ENCODE results near the gene PIK3R1. TPM values are rescaled to one million over a fixed set of nuclear protein-coding genes. Genes with fewer than 3 reads are reported as not detected.
"Not testable (repeated sequence)": the region's sequence is repeated elsewhere in the genome, so short reads cannot be mapped to it uniquely, and the experiment has no call there.

The PIK3R1 gene
- total RNA-seq, 6 experiments from 2014 or later: 36.3 to 173 (median 72.8) TPM

DNA sequence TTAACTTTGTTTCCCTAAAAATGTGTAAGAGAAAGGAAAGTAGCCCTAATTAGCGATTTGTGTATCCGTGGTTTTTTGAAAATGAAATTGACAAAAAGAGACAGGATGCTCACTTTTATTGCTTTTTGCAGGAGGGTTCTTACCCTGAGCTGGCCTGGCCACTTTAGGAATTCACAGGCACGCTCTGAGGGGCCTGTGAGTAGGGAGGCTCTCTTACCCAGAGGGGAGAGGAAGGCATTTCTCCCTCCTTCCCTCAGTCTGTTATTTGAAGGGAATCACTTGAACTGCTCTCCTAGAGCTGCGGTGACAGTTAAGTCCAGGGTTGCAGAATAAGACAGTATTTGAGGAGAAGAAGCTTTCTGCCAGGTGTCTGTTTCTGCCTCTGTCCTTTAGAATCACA is 16.7 kb downstream of the PIK3R1 start:
- TF ChIP-seq, protein P1, sequence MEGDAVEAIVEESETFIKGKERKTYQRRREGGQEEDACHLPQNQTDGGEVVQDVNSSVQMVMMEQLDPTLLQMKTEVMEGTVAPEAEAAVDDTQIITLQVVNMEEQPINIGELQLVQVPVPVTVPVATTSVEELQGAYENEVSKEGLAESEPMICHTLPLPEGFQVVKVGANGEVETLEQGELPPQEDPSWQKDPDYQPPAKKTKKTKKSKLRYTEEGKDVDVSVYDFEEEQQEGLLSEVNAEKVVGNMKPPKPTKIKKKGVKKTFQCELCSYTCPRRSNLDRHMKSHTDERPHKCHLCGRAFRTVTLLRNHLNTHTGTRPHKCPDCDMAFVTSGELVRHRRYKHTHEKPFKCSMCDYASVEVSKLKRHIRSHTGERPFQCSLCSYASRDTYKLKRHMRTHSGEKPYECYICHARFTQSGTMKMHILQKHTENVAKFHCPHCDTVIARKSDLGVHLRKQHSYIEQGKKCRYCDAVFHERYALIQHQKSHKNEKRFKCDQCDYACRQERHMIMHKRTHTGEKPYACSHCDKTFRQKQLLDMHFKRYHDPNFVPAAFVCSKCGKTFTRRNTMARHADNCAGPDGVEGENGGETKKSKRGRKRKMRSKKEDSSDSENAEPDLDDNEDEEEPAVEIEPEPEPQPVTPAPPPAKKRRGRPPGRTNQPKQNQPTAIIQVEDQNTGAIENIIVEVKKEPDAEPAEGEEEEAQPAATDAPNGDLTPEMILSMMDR (IDR thresholded peaks at IDR 0.05): no peak
- no peak for TF ChIP-seq POLR2A (IDR thresholded peaks at IDR 0.05)

DNA sequence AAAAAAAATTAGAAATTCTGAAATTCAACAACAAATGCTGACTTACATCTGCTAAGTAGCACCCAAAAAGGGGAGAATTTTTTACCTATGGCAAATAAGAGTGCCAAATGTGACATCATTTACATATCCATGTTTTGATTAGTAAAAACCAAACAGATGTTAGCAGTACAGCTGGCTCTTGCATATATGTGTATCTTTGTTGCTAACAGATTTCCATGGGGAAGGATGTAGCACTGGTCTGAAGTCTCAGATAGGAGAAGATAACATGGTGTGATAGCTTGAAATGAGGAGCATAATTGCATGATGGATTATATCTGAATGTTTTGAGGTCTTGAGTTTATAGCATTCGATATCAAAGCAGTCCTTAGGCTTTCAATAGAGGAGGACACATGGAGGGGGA is 17.5 kb downstream of the PIK3R1 start:
- H3K27me3 ChIP-seq: no peaks in the 10 kb centered on the region
- H3K9me3 ChIP-seq: no peaks in the 10 kb centered on the region
- 53% methylated on average over 1 of the region's 1 CpG for WGBS (ENCODE audit: insufficient coverage, low coverage, low lambda C conversion rate, missing lambda C conversion rate)
- intact Hi-C loops (cut with DNase I): no loop called here
- peaks cover 0 to 7% (median 1%) of the 10 kb centered on the region in 4 donors for H3K36me3 ChIP-seq
- H3K27ac ChIP-seq: no peak overlapping the region
- DNase-seq: no peak
- TF ChIP-seq, protein P1 (IDR thresholded peaks at IDR 0.05): no peak
- no peak for TF ChIP-seq POLR2A (IDR thresholded peaks at IDR 0.05)
- H3K4me3 ChIP-seq: no peak overlapping the region
- H3K4me1 ChIP-seq: peaks cover 0 to 78% (median 29%) of the 10 kb centered on the region in 4 donors
- no peak for ATAC-seq

More for the DNA sequence above, 16.7 kb downstream of the PIK3R1 start:
- Histone ChIP-seq H3K4me1 (peaks cover 0 to 78% (median 28%) of the 10 kb centered on the region in 4 donors), H3K4me3 (no peak overlapping the region), H3K27ac (no peak overlapping the region), H3K9me3 (no peaks in the 10 kb centered on the region), H3K36me3 (peaks cover 0 to 15% (median 3%) of the 10 kb centered on the region in 4 donors), H3K27me3 (no peaks in the 10 kb centered on the region)
- intact Hi-C loops (cut with DNase I): no loop called here
- 70% methylated on average over 4 of the region's 4 CpGs for WGBS (ENCODE audit: insufficient coverage, low coverage, low lambda C conversion rate, missing lambda C conversion rate)
- DNase-seq (no peak), ATAC-seq (no peak)

DNA sequence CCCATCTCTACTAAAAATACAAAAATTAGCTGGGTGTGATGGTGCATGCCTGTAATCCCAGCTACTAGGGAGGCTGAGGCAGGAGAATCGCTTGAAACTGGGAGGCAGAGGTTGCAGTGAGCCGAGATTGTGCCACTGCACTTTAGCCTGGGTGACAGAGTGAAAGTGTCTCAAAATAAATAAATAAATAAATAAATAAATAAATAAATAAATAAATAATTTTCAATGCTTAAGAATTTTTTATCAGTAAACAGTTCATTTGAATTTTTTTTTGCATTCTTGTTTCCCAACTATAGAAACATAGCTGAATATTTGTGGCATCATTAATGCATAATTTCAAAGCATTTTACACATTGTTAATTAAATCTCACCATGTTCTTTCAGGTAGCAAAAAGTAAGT is 19.7 kb downstream of the PIK3R1 start:
- H3K4me1 ChIP-seq: peaks cover 0 to 77% (median 31%) of the 10 kb centered on the region in 4 donors

DNA sequence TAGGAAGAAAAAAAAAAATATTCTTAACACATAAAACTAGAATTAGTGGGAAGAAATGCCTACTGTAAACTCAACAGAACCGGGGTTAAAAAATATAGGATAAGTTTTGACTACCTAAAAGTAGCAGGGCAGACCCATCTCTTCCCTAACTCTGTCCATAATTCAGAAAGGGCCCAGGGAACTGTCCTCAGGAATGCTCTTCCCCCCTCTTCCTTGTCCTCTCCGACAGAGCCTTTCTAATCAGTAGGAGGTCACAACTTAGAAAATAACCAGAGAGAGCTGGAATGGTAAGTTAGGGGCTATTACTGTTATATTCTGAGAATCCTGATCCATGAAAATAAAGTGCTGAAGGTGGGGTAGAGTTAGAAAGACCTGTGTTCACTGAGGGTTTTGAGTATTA is 22.2 kb downstream of the PIK3R1 start:
- intact Hi-C loops (cut with DNase I): no loop called here
- Histone ChIP-seq H3K27ac (peak overlapping the region in 2 of 3 donors; percentile 41 to 82), H3K4me3 (no peak overlapping the region), H3K4me1 (peaks cover 0 to 72% (median 31%) of the 10 kb centered on the region in 4 donors), H3K9me3 (no peaks in the 10 kb centered on the region), H3K27me3 (no peaks in the 10 kb centered on the region), H3K36me3 (peaks cover 0 to 2% (median 0%) of the 10 kb centered on the region in 4 donors)
- TF ChIP-seq, protein P1 (IDR thresholded peaks at IDR 0.05): no peak
- no peak for TF ChIP-seq POLR2A (IDR thresholded peaks at IDR 0.05)
- ATAC-seq (no peak), DNase-seq (no peak)
- WGBS (ENCODE audit: insufficient coverage, low coverage, low lambda C conversion rate, missing lambda C conversion rate): 40% methylated on average over 2 of the region's 2 CpGs

More for the DNA sequence above, 19.7 kb downstream of the PIK3R1 start:
- ATAC-seq; H3K9me3 ChIP-seq; H3K27ac ChIP-seq; DNase-seq; H3K4me3 ChIP-seq; H3K36me3 ChIP-seq; intact Hi-C loops (cut with DNase I); H3K27me3 ChIP-seq: not testable (repeated sequence)
- WGBS (ENCODE audit: insufficient coverage, low coverage, low lambda C conversion rate, missing lambda C conversion rate): 37% methylated on average over 2 of the region's 2 CpGs

DNA sequence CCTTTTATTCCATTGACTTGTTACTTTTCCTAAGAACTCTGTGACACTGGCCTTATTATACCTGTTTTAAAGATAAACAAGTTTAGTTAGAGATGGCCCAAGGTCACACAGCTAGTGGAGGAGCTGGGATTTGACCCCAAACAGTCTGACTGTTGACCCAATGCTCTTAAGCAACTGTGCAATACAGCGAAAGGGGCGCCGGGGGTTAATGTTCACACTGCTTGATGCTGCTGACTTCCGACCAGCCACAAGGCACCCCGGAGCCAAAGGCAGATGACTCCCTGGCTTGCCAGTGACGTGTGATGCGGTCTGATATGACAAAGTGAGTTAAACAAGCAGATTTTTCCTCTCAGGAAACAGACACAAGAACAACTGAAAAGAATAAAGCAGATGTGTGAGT is 23.9 kb downstream of the PIK3R1 start:
- peak overlapping the region in 1 of 3 donors; percentile 16 for H3K4me3 ChIP-seq
- peak; percentile 87 to 97 (median 92) for ATAC-seq
- H3K27me3 ChIP-seq: no peaks in the 10 kb centered on the region
- peak overlapping the region; percentile 52 to 82 (median 74) for H3K27ac ChIP-seq
- peaks cover 0 to 2% (median 0%) of the 10 kb centered on the region in 4 donors for H3K36me3 ChIP-seq
- H3K9me3 ChIP-seq: no peaks in the 10 kb centered on the region
- intact Hi-C loops (cut with DNase I): no loop called here
- peaks cover 0 to 83% (median 28%) of the 10 kb centered on the region in 4 donors for H3K4me1 ChIP-seq
- WGBS (ENCODE audit: insufficient coverage, low coverage, low lambda C conversion rate, missing lambda C conversion rate): 7% methylated on average over 7 of the region's 7 CpGs
- peak; percentile 87 to 94 (median 91) for DNase-seq
- TF ChIP-seq, protein P1 (IDR thresholded peaks at IDR 0.05): no peak
- TF ChIP-seq POLR2A (IDR thresholded peaks at IDR 0.05): peak; percentile 28
